Measurements from ENCODE around the gene EMC7. TPM values are rescaled to one million over a fixed set of nuclear protein-coding genes. Genes with fewer than 3 reads are reported as not detected.

Gene EMC7
- total RNA-seq, 1 donor from 2014 or later = 63.1 TPM

DNA sequence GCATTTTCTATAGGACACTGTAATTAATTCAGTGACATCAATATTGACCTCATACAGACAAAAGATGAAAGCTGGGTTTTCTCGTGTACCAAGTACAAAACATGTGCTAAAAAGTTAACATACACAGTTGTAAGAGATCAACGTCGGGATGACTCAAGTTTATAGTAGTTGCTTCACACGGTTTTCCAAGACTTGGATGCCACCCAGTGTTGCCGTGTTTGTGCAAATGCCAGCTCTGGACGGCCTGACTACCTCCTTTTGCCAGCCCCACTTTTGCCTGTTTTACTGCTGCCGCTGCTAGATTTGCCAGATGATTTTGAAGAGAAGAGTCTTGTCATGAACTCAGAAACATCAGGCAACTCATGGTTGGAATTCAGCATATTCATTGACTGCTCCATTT, 17.6 kb downstream of the EMC7 start:
- DNase-seq (no peak), ATAC-seq (no peak)
- H3K36me3 ChIP-seq = peaks cover 67% of the 10 kb centered on the region
- TF ChIP-seq CTCF (IDR thresholded peaks at IDR 0.05) = no peak
- H3K27me3 ChIP-seq (ENCODE audit: low read depth) = no peaks in the 10 kb centered on the region
- no peaks in the 10 kb centered on the region for H3K4me1 ChIP-seq
- no peaks in the 10 kb centered on the region for H3K9me3 ChIP-seq
- no peak overlapping the region for H3K4me3 ChIP-seq
- no peak overlapping the region for H3K27ac ChIP-seq
- intact Hi-C loops (cut with DNase I) = no loop called here

DNA sequence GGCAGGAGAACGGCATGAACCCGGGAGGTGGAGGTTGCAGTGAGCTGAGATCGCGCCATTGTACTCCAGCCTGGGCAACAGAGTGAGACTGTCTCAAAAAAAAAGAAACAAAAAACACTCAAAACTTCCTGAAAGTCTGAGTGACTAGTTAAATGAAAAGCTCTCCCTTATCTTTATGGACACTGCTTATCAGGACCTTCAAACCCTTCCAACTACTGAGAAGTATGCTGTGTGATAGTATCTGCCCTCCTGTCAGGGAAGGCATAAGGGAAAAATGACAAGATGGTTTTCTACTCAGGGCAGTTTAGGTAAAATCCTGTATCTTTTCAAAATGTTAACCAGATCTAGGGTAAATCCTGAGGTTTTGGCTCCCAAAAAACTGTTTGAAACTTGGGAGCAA, 21.8 kb downstream of the EMC7 start:
- H3K27ac ChIP-seq = no peak overlapping the region
- no peaks in the 10 kb centered on the region for H3K9me3 ChIP-seq
- no peaks in the 10 kb centered on the region for H3K4me1 ChIP-seq
- H3K27me3 ChIP-seq (ENCODE audit: low read depth) = no peaks in the 10 kb centered on the region
- intact Hi-C loops (cut with DNase I) = no loop called here
- DNase-seq = no peak
- no peak for TF ChIP-seq CTCF (IDR thresholded peaks at IDR 0.05)
- ATAC-seq = no peak
- H3K36me3 ChIP-seq = peaks cover 26% of the 10 kb centered on the region
- H3K4me3 ChIP-seq = no peak overlapping the region

DNA sequence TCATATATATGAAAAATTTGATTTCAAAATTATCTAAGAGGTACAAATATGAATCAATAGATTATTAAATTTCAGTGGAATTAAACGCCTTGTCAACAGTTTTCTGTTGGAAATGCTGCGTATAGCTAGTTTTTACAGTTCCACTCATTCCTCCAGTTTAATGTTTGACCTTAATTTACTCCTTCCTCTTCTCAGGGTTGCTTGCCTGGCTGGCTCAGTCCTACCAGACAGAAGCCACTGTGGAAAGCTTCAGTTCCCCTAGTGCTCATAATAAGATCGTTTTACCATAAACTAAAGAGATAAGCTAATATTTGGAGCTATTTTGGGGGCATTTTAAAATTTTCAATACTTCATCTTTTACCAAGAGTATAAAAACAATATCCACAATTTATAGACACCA, 22.8 kb downstream of the EMC7 start:
- no peak for ATAC-seq
- H3K4me1 ChIP-seq = no peaks in the 10 kb centered on the region
- H3K9me3 ChIP-seq = no peaks in the 10 kb centered on the region
- peaks cover 16% of the 10 kb centered on the region for H3K36me3 ChIP-seq
- intact Hi-C loops (cut with DNase I) = no loop called here
- no peak overlapping the region for H3K27ac ChIP-seq
- H3K4me3 ChIP-seq = no peak overlapping the region
- no peak for TF ChIP-seq CTCF (IDR thresholded peaks at IDR 0.05)
- DNase-seq = no peak
- no peaks in the 10 kb centered on the region for H3K27me3 ChIP-seq (ENCODE audit: low read depth)

GRCh38 chr15:34076785-34077184, 24.9 kb downstream of the EMC7 start:
- intact Hi-C loops (cut with DNase I) = no loop called here
- Histone ChIP-seq H3K9me3 (no peaks in the 10 kb centered on the region), H3K4me3 (no peak overlapping the region), H3K36me3 (no peaks in the 10 kb centered on the region), H3K4me1 (no peaks in the 10 kb centered on the region), H3K27ac (no peak overlapping the region), H3K27me3 (ENCODE audit: low read depth) (no peaks in the 10 kb centered on the region)
- TF ChIP-seq CTCF (IDR thresholded peaks at IDR 0.05) = no peak
- DNase-seq (no peak), ATAC-seq (no peak)

GRCh38 chr15:34070003-34070402, 31.7 kb downstream of the EMC7 start:
- H3K9me3 ChIP-seq = no peaks in the 10 kb centered on the region
- no peak overlapping the region for H3K27ac ChIP-seq
- DNase-seq (no peak), ATAC-seq (no peak)
- H3K4me3 ChIP-seq = no peak overlapping the region
- intact Hi-C loops (cut with DNase I) = no loop called here
- no peaks in the 10 kb centered on the region for H3K36me3 ChIP-seq
- TF ChIP-seq CTCF (IDR thresholded peaks at IDR 0.05) = no peak
- H3K27me3 ChIP-seq (ENCODE audit: low read depth) = no peaks in the 10 kb centered on the region
- H3K4me1 ChIP-seq = no peaks in the 10 kb centered on the region

GRCh38 chr15:34065941-34066340, 35.7 kb downstream of the EMC7 start:
- DNase-seq = no peak
- TF ChIP-seq CTCF (IDR thresholded peaks at IDR 0.05) = no peak
- H3K36me3 ChIP-seq = no peaks in the 10 kb centered on the region
- no peaks in the 10 kb centered on the region for H3K27me3 ChIP-seq (ENCODE audit: low read depth)
- H3K9me3 ChIP-seq = no peaks in the 10 kb centered on the region
- no peak for ATAC-seq
- H3K4me3 ChIP-seq = no peak overlapping the region
- no peaks in the 10 kb centered on the region for H3K4me1 ChIP-seq
- H3K27ac ChIP-seq = no peak overlapping the region
- intact Hi-C loops (cut with DNase I) = loop anchor here (10.0 kb wide), 1 partner anchor 149 kb away; the partner anchor contains the start of gene KATNBL1
